Left ventricle myocardium inferior (tissue), 1 donor: Measurements from ENCODE around the gene NCKAP5. TPM values are rescaled to one million over a fixed set of nuclear protein-coding genes. Genes with fewer than 3 reads are reported as not detected.

ENCODE experiments used
- DNase-seq: peaks from one replicate; pipeline ENCODE4 v3.0.0-alpha.2; 2020
- H3K27ac ChIP-seq: fragments of 200-600 bp; replicated peaks from 2 replicates; pipeline ENCODE4 v1.8.0; 2021
- H3K27me3 ChIP-seq: fragments of 200-600 bp; 2 replicates; pipeline ENCODE4 v1.8.0; 2021; ENCODE audit warnings: low read depth
- H3K36me3 ChIP-seq: fragments of 200-600 bp; 2 replicates; pipeline ENCODE4 v1.8.0; 2021
- H3K4me1 ChIP-seq: fragments of 200-600 bp; 2 replicates; pipeline ENCODE4 v1.8.0; 2021
- H3K4me3 ChIP-seq: fragments of 200-600 bp; 2 replicates; pipeline ENCODE4 v1.8.0; 2021; ENCODE audit warnings: mild to moderate bottlenecking, moderate library complexity
- H3K9me3 ChIP-seq: fragments of 200-600 bp; replicated peaks from 2 replicates; pipeline ENCODE4 v1.8.0; 2021
- CTCF ChIP-seq: fragments of 200-600 bp; IDR thresholded peaks from 2 replicates; pipeline ENCODE4 v1.8.0; 2021; ENCODE audit warnings: antibody characterized with exemption, mild to moderate bottlenecking, borderline replicate concordance
- intact Hi-C: fragments of 100-400 bp; cut with micrococcal nuclease; formaldehyde crosslinking; loops from one replicate; pipeline ENCODE4 v1.11.0; 2022
- total RNA-seq: library from RNA; stranded (reverse); fragmentation: NEBNext Ultra II Directional; extraction: Animal tissue kit (Norgen Biotek cat#: 25700); gene quantifications from one replicate; pipeline ENCODE4 v1.2.1, GENCODE V29; 2021
- donor health status: DM: no; HTN: yes; CAD: no; lungs with severe emphysema.

Gene NCKAP5
- total RNA-seq, 1 donor from 2014 or later: 6.0 TPM

GRCh38 chr2:132883430-132883829, 684.8 kb downstream of the NCKAP5 start:
- Histone ChIP-seq H3K4me3 (no peak overlapping the region), H3K9me3 (peaks cover 15% of the 10 kb centered on the region), H3K36me3 (no peaks in the 10 kb centered on the region), H3K27me3 (no peaks in the 10 kb centered on the region), H3K27ac (no peak overlapping the region), H3K4me1 (no peaks in the 10 kb centered on the region)
- DNase-seq: no peak
- TF ChIP-seq CTCF: no peak
- intact Hi-C loops: no loop called here

GRCh38 chr2:132881546-132881945, 686.7 kb downstream of the NCKAP5 start:
- Histone ChIP-seq H3K4me3 (no peak overlapping the region), H3K4me1 (no peaks in the 10 kb centered on the region), H3K27me3 (no peaks in the 10 kb centered on the region), H3K36me3 (no peaks in the 10 kb centered on the region), H3K9me3 (peaks cover 5% of the 10 kb centered on the region), H3K27ac (no peak overlapping the region)
- TF ChIP-seq CTCF: no peak
- intact Hi-C loops: no loop called here
- DNase-seq: no peak

- H3K4me1 ChIP-seq: no peaks in the 10 kb centered on the region
- H3K27ac ChIP-seq: no peak overlapping the region
- H3K27me3 ChIP-seq: no peaks in the 10 kb centered on the region
- H3K4me3 ChIP-seq: no peak overlapping the region
- no peaks in the 10 kb centered on the region for H3K9me3 ChIP-seq
- TF ChIP-seq CTCF: no peak
- DNase-seq: no peak
- intact Hi-C loops: no loop called here
- no peaks in the 10 kb centered on the region for H3K36me3 ChIP-seq
Measured at GRCh38 chr2:132877923-132878322, 690.3 kb downstream of the NCKAP5 start.

- intact Hi-C loops: no loop called here
- Histone ChIP-seq H3K27ac (no peak overlapping the region), H3K4me1 (peaks cover 7% of the 10 kb centered on the region), H3K9me3 (no peaks in the 10 kb centered on the region), H3K4me3 (no peak overlapping the region), H3K36me3 (no peaks in the 10 kb centered on the region), H3K27me3 (no peaks in the 10 kb centered on the region)
- DNase-seq: no peak
- no peak for TF ChIP-seq CTCF
Measured at GRCh38 chr2:132876745-132877391, 691.4 kb downstream of the NCKAP5 start.

- Histone ChIP-seq H3K9me3 (no peaks in the 10 kb centered on the region), H3K27ac (no peak overlapping the region), H3K4me1 (peaks cover 9% of the 10 kb centered on the region), H3K4me3 (no peak overlapping the region), H3K36me3 (no peaks in the 10 kb centered on the region), H3K27me3 (no peaks in the 10 kb centered on the region)
- intact Hi-C loops: no loop called here
- no peak for DNase-seq
- TF ChIP-seq CTCF: no peak
Measured at GRCh38 chr2:132875193-132875592, 693.1 kb downstream of the NCKAP5 start.
